Transverse colon (tissue), 3 donors: ENCODE measurements around the gene MAP3K1.

Experiments used
- CTCF ChIP-seq, 5 experiments: fragments of 200-600 bp in 3 of 5; fragments of 450-650 bp in 2 of 5; sonication (generic) in 3 of 5; IDR thresholded peaks; 1 replicate in 2 of 5; 2 replicates in 3 of 5; pipeline ENCODE4 v1.5.1; 2016 to 2017; ENCODE audit warnings: antibody characterized with exemption in 5 of 5, inconsistent platforms in 3 of 5, mild to moderate bottlenecking in 2 of 5, moderate library complexity in 1 of 5
- POLR2A ChIP-seq: fragments of 450-650 bp; IDR thresholded peaks from one replicate; pipeline ENCODE4 v1.6.1; 2016; ENCODE audit warnings: antibody characterized with exemption, mild to moderate bottlenecking, moderate library complexity

- TF ChIP-seq CTCF (IDR thresholded peaks at IDR 0.05): no peak
- TF ChIP-seq POLR2A: no peak
These were observed 35.1 kb downstream of the MAP3K1 start for GRCh38 chr5:56850423-56850822.
